Measurements from ENCODE around the gene FAM20B. TPM values are rescaled to one million over a fixed set of nuclear protein-coding genes. Genes with fewer than 3 reads are reported as not detected.

Gene FAM20B
- total and polyA plus RNA-seq, 4 experiments from 2014 or later, result 4.3 to 31.9 (median 19.2) TPM

DNA sequence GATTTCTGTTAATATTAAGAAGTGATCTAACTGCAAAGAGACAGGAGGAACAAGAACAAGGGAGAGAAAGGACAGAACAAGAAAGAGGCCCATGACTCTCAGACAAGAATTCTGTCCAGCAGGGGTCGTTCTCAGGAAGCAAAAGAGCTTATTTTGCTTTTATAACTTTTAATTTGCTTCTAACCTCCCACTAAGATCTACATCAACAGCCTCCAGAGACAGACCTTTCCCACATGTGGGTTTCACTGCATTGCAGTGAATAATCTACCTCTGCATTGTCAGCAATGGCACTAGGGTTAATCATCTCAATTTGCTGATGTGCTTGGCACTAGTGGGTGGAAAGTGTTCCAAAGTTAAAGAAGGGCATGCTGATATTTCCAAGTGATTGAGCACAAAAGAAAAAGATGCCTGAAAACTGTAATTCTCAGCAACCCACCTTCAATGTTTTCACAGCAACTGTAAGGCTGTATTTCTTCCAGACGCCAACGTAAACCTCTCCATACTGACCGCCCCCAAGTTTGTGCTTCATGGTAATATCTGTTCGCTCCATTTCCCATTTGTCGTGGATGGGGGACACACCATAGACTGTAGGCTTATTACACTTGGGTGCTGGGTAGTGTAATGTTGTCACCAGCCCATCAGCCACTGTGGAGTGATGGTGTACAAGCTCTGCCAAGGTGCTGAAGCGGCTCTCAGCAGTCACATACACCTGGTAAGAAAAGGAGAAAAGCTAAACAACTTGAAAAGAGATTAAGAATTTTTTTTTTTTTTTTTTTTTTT, 95.7 kb downstream of the FAM20B start:
- Mint-ChIP-seq H3K27ac (peak overlapping the region in 1 of 7 donors; percentile 30), H3K4me1 (peaks cover 0 to 7% (median 0%) of the 10 kb centered on the region in 4 donors), H3K36me3 (peaks cover 29 to 33% of the 10 kb centered on the region in 2 donors), H3K27me3 (no peaks in the 10 kb centered on the region), H3K4me3 (peak overlapping the region in 1 of 8 donors; percentile 48), H3K9me3 (no peaks in the 10 kb centered on the region)
- Histone ChIP-seq H3K4me1 (ENCODE audit: insufficient read depth, low read length) (no peaks in the 10 kb centered on the region), H3K27me3 (ENCODE audit: insufficient read depth, low read length) (no peaks in the 10 kb centered on the region), H3K9me3 (ENCODE audit: control insufficient read depth in 1 of 2, low read length in 2 of 2) (no peaks in the 10 kb centered on the region), H3K4me3 (ENCODE audit: low read length in 2 of 2) (no peak overlapping the region), H3K36me3 (ENCODE audit: insufficient read depth, low read length) (peaks cover 13% of the 10 kb centered on the region), H3K27ac (ENCODE audit: low read depth, low read length) (no peak overlapping the region)
- intact Hi-C loops (cut with micrococcal nuclease), result loop anchor here (1.0 to 2.0 kb wide), 3 partner anchors 43 to 248 kb away; no protein-coding TSS in a partner anchor
- peak; percentile 38 to 47 (median 45) for DNase-seq
- POLR2A ChIA-PET (ENCODE audit: partially characterized antibody), result interaction anchor here (0.6 to 1.3 kb wide), 4 partner anchors 24 to 247 kb away, joined by 3 to 5 read pairs (median 4); partner anchors contain the start of gene AXDND1
- CTCF ChIA-PET (ENCODE audit: partially characterized antibody), result interaction anchor here (0.8 to 8.5 kb wide), 19 partner anchors 8 to 693 kb away, joined by 3 to 114 read pairs (median 7); partner anchors contain the start of genes AXDND1 and SOAT1

DNA sequence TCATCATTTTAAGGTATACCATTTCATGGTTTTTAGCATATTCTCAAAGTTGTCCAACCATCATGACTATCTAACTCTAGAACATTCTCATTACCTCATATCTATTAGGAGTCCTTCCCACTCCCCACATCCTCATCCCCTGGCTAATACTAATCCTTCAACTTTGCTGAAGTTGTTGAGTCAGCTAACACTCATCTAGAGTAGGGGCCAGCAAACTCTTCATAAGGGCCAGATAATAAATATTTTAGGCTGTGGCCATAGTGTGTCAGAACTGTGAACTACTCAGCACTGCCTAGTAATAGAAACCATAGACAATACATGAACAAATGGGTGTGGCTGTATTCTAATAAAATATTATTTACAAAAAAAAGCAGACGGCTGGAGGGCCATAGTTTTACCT, 99.2 kb downstream of the FAM20B start:
- Mint-ChIP-seq H3K36me3 (peaks cover 10 to 15% of the 10 kb centered on the region in 2 donors), H3K4me3 (no peak overlapping the region), H3K27ac (no peak overlapping the region), H3K27me3 (no peaks in the 10 kb centered on the region), H3K9me3 (no peaks in the 10 kb centered on the region), H3K4me1 (peaks cover 3 to 9% (median 9%) of the 10 kb centered on the region in 4 donors)
- ChIA-PET CTCF (ENCODE audit: partially characterized antibody) (interaction anchor here (8.5 kb wide), 1 partner anchor 244 kb away, joined by 114 read pairs; the partner anchor contains the start of gene AXDND1), POLR2A (ENCODE audit: partially characterized antibody) (no interaction called here)
- Histone ChIP-seq H3K9me3 (ENCODE audit: control insufficient read depth in 1 of 2, low read length in 2 of 2) (no peaks in the 10 kb centered on the region), H3K27me3 (ENCODE audit: insufficient read depth, low read length) (no peaks in the 10 kb centered on the region), H3K27ac (ENCODE audit: low read depth, low read length) (no peak overlapping the region), H3K36me3 (ENCODE audit: insufficient read depth, low read length) (no peaks in the 10 kb centered on the region), H3K4me1 (ENCODE audit: insufficient read depth, low read length) (peaks cover 8% of the 10 kb centered on the region), H3K4me3 (ENCODE audit: low read length in 2 of 2) (no peak overlapping the region)
- DNase-seq, result no peak
- intact Hi-C loops (cut with micrococcal nuclease), result no loop called here

Other genes with a start within 250 kb of the FAM20B start
- gene ANGPTL1, start 154.8 kb upstream of the FAM20B start, total RNA-seq, result not detected
- not detected for gene ANGPTL1, start 154.8 kb upstream of the FAM20B start, polyA plus RNA-seq
- 10 to 100 TPM; 25.4 to 27.3 TPM for gene TOR3A, start 56.2 kb downstream of the FAM20B start, total RNA-seq
- gene TOR3A, start 56.2 kb downstream of the FAM20B start, polyA plus RNA-seq, result 10 to 100 TPM; 37.2 to 51.3 TPM
- 10 to 100 TPM; 16.9 to 18.6 TPM for gene ABL2, start 203.8 kb downstream of the FAM20B start, total RNA-seq
- 1 to 10 TPM; 1.2 to 2.1 TPM for gene ABL2, start 203.8 kb downstream of the FAM20B start, polyA plus RNA-seq

Data from CD4-positive, alpha-beta memory T cell (primary cell).